DOHH2 (cell line): ENCODE results near the gene ANKRD60.

Source experiments
- CTCF ChIP-seq: fragments of 200-600 bp; sonication (generic); IDR thresholded peaks from one replicate; pipeline ENCODE4 v1.5.1; 2014; ENCODE audit warnings: antibody characterized with exemption, mild to moderate bottlenecking, low read depth, low read length; ENCODE audit not compliant: poor library complexity, severe bottlenecking
- EZH2phosphoT487 ChIP-seq: fragments of 200-600 bp; sonication (generic); IDR thresholded peaks from 2 replicates; pipeline ENCODE4 v1.6.1; 2017; ENCODE audit warnings: borderline replicate concordance, mild to moderate bottlenecking, antibody characterized with exemption, low read length, moderate library complexity, mixed read lengths

- TF ChIP-seq CTCF, result no peak
- TF ChIP-seq EZH2phosphoT487, result no peak
Measured at GRCh38 chr20:58214310-58214709, 14.1 kb downstream of the ANKRD60 start.
